ENCODE results near the gene FAM133A.

Gene FAM133A

DNA sequence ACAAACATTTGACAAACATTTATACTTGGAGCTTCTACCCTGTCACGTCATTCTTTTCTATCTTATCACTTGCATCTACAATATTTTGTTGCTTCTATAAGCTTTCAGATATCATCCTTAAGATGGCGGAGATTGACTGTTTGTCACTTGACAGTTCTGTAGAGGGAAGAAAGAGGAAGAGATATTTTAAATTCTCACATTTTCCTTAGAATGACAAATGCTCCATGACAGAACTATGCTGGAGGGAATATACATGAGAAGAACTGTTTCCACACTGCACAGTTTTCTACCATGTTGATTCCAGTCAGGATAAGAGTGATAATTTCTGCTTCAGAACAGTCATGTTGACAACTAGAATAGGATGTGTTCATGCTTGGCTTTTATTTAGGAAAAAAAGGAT lies 29.7 kb downstream of the FAM133A start:
- no peak overlapping the region for H3K4me3 ChIP-seq (ENCODE audit: low read depth, low read length)
- TF ChIP-seq, protein P1, sequence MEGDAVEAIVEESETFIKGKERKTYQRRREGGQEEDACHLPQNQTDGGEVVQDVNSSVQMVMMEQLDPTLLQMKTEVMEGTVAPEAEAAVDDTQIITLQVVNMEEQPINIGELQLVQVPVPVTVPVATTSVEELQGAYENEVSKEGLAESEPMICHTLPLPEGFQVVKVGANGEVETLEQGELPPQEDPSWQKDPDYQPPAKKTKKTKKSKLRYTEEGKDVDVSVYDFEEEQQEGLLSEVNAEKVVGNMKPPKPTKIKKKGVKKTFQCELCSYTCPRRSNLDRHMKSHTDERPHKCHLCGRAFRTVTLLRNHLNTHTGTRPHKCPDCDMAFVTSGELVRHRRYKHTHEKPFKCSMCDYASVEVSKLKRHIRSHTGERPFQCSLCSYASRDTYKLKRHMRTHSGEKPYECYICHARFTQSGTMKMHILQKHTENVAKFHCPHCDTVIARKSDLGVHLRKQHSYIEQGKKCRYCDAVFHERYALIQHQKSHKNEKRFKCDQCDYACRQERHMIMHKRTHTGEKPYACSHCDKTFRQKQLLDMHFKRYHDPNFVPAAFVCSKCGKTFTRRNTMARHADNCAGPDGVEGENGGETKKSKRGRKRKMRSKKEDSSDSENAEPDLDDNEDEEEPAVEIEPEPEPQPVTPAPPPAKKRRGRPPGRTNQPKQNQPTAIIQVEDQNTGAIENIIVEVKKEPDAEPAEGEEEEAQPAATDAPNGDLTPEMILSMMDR (IDR thresholded peaks at IDR 0.05; ENCODE audit: insufficient read depth, low read length, missing control alignments) = no peak
- DNase-seq (ENCODE audit: low read depth, low spot score) = no peak
- POLR2A ChIA-PET = no interaction called here
- CTCF ChIA-PET = no interaction called here

DNA sequence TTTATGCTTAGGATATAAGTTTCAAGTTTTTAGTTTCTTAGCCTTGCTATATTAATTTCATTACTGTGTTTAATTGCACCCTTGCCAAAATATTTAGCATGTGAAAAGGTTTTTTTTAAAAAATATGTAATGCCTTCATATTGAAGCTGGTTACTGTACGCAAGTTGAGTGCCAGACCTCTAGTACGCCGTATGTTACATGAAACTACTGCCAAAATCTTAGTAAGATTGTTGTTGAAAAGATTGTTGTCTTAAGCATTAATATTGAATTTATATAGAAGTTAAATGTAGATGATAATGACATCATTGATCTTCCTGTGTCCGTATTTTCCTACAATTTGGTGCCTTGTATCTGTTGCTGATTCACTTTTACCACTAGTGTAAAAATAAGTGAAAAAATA lies 37.1 kb downstream of the FAM133A start:
- TF ChIP-seq, protein P1 (IDR thresholded peaks at IDR 0.05; ENCODE audit: insufficient read depth, low read length, missing control alignments) = no peak
- ChIA-PET POLR2A (no interaction called here), CTCF (no interaction called here)
- H3K4me3 ChIP-seq (ENCODE audit: low read depth, low read length) = no peak overlapping the region
- no peak for DNase-seq (ENCODE audit: low read depth, low spot score)

DNA sequence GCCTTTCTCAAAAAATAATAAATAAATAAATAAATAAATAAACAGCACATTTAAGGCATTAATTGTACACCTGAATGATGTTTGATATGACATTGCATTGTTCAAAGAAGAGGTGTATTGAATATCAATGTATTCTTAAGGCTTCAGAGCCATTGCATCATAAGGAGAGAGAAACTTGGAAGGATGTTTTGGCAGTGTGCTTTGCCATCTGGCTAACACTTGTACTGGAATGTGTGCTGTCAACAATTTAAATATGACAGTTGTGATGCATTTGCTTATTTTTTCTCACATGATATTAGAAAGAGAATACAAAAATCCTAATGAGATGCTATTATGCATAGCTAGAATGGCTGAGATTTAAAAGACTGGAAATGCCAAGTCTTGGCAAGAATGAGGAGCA lies 67.8 kb downstream of the FAM133A start:
- TF ChIP-seq, protein P1 (IDR thresholded peaks at IDR 0.05; ENCODE audit: insufficient read depth, low read length, missing control alignments) = no peak

DNA sequence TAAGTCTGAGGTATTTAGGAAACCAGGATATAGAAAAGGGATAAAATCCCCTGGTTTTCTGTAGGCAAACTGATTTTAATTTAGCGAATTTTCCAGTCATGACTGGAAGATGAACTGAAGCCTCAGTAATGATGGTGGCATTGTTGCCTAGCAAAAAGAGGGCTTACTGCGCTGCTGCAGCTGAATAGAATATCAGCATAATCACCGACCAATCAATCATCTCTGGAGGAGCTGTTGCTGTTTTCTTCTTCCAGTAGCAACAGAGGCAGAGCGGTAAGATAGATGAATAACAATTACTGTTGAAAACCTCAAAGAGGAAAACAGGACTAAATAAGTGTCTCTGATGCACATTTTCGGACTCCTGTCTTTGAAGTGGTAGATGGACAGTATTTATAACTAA lies 86.2 kb downstream of the FAM133A start:
- POLR2A ChIA-PET = no interaction called here
- TF ChIP-seq, protein P1 (IDR thresholded peaks at IDR 0.05; ENCODE audit: insufficient read depth, low read length, missing control alignments) = no peak
- CTCF ChIA-PET = no interaction called here
- no peak for DNase-seq (ENCODE audit: low read depth, low spot score)
- no peak overlapping the region for H3K4me3 ChIP-seq (ENCODE audit: low read depth, low read length)

More for the DNA sequence above, 67.8 kb downstream of the FAM133A start:
- ChIA-PET POLR2A (no interaction called here), CTCF (no interaction called here)
- no peak for DNase-seq (ENCODE audit: low read depth, low spot score)
- no peak overlapping the region for H3K4me3 ChIP-seq (ENCODE audit: low read depth, low read length)

All from AG04449 (cell line).